Measurements from ENCODE around the gene RNF214. TPM values are rescaled to one million over a fixed set of nuclear protein-coding genes. Genes with fewer than 3 reads are reported as not detected.

Gene RNF214
- total RNA-seq, 1 donor from 2014 or later, result 43.0 TPM

GRCh38 chr11:117219001-117219400 is 13.5 kb upstream of the RNF214 start:
- DNase-seq, result no peak
- Mint-ChIP-seq H3K4me3 (ENCODE audit: unreplicated experiment) (no peak overlapping the region), H3K27me3 (ENCODE audit: unreplicated experiment) (no peaks in the 10 kb centered on the region), H3K36me3 (ENCODE audit: unreplicated experiment) (peaks cover 5% of the 10 kb centered on the region), H3K9me3 (ENCODE audit: unreplicated experiment) (no peaks in the 10 kb centered on the region), H3K4me1 (ENCODE audit: low read depth, unreplicated experiment) (peaks cover 6% of the 10 kb centered on the region), H3K27ac (ENCODE audit: unreplicated experiment) (no peak overlapping the region)
- TF ChIP-seq CTCF (IDR thresholded peaks at IDR 0.05; ENCODE audit: partially characterized antibody, unreplicated experiment), result no peak

- no peaks in the 10 kb centered on the region for H3K9me3 Mint-ChIP-seq (ENCODE audit: unreplicated experiment)
- H3K36me3 Mint-ChIP-seq (ENCODE audit: unreplicated experiment), result peaks cover 4% of the 10 kb centered on the region
- no peak for DNase-seq
- H3K4me3 Mint-ChIP-seq (ENCODE audit: unreplicated experiment), result no peak overlapping the region
- H3K27ac Mint-ChIP-seq (ENCODE audit: unreplicated experiment), result no peak overlapping the region
- TF ChIP-seq CTCF (IDR thresholded peaks at IDR 0.05; ENCODE audit: partially characterized antibody, unreplicated experiment), result no peak
- peaks cover 6% of the 10 kb centered on the region for H3K4me1 Mint-ChIP-seq (ENCODE audit: low read depth, unreplicated experiment)
- H3K27me3 Mint-ChIP-seq (ENCODE audit: unreplicated experiment), result no peaks in the 10 kb centered on the region
Measured at GRCh38 chr11:117219455-117219854, 13.0 kb upstream of the RNF214 start.

- H3K4me3 Mint-ChIP-seq (ENCODE audit: unreplicated experiment), result no peak overlapping the region
- no peaks in the 10 kb centered on the region for H3K36me3 Mint-ChIP-seq (ENCODE audit: unreplicated experiment)
- H3K9me3 Mint-ChIP-seq (ENCODE audit: unreplicated experiment), result no peaks in the 10 kb centered on the region
- DNase-seq, result no peak
- TF ChIP-seq CTCF (IDR thresholded peaks at IDR 0.05; ENCODE audit: partially characterized antibody, unreplicated experiment), result no peak
- no peak overlapping the region for H3K27ac Mint-ChIP-seq (ENCODE audit: unreplicated experiment)
- H3K27me3 Mint-ChIP-seq (ENCODE audit: unreplicated experiment), result peaks cover 1% of the 10 kb centered on the region
- peaks cover 9% of the 10 kb centered on the region for H3K4me1 Mint-ChIP-seq (ENCODE audit: low read depth, unreplicated experiment)
Measured at GRCh38 chr11:117219995-117220394, 12.5 kb upstream of the RNF214 start.

GRCh38 chr11:117220568-117220967 is 11.9 kb upstream of the RNF214 start:
- peaks cover 9% of the 10 kb centered on the region for H3K4me1 Mint-ChIP-seq (ENCODE audit: low read depth, unreplicated experiment)
- no peaks in the 10 kb centered on the region for H3K9me3 Mint-ChIP-seq (ENCODE audit: unreplicated experiment)
- TF ChIP-seq CTCF (IDR thresholded peaks at IDR 0.05; ENCODE audit: partially characterized antibody, unreplicated experiment), result no peak
- no peak for DNase-seq
- no peaks in the 10 kb centered on the region for H3K36me3 Mint-ChIP-seq (ENCODE audit: unreplicated experiment)
- no peak overlapping the region for H3K27ac Mint-ChIP-seq (ENCODE audit: unreplicated experiment)
- peaks cover 2% of the 10 kb centered on the region for H3K27me3 Mint-ChIP-seq (ENCODE audit: unreplicated experiment)
- H3K4me3 Mint-ChIP-seq (ENCODE audit: unreplicated experiment), result no peak overlapping the region

GRCh38 chr11:117220999-117221774 is 11.3 kb upstream of the RNF214 start:
- no peak for TF ChIP-seq CTCF (IDR thresholded peaks at IDR 0.05; ENCODE audit: partially characterized antibody, unreplicated experiment)

More at GRCh38 chr11:117220999-117221774, 11.3 kb upstream of the RNF214 start:
- Mint-ChIP-seq H3K27me3 (ENCODE audit: unreplicated experiment) (peaks cover 2% of the 10 kb centered on the region), H3K4me1 (ENCODE audit: low read depth, unreplicated experiment) (peaks cover 9% of the 10 kb centered on the region), H3K36me3 (ENCODE audit: unreplicated experiment) (no peaks in the 10 kb centered on the region), H3K4me3 (ENCODE audit: unreplicated experiment) (no peak overlapping the region), H3K9me3 (ENCODE audit: unreplicated experiment) (no peaks in the 10 kb centered on the region), H3K27ac (ENCODE audit: unreplicated experiment) (no peak overlapping the region)
- DNase-seq, result no peak

All from glutamatergic neuron (in vitro differentiated cells).